ENCODE data around the gene CCP110.

DNA sequence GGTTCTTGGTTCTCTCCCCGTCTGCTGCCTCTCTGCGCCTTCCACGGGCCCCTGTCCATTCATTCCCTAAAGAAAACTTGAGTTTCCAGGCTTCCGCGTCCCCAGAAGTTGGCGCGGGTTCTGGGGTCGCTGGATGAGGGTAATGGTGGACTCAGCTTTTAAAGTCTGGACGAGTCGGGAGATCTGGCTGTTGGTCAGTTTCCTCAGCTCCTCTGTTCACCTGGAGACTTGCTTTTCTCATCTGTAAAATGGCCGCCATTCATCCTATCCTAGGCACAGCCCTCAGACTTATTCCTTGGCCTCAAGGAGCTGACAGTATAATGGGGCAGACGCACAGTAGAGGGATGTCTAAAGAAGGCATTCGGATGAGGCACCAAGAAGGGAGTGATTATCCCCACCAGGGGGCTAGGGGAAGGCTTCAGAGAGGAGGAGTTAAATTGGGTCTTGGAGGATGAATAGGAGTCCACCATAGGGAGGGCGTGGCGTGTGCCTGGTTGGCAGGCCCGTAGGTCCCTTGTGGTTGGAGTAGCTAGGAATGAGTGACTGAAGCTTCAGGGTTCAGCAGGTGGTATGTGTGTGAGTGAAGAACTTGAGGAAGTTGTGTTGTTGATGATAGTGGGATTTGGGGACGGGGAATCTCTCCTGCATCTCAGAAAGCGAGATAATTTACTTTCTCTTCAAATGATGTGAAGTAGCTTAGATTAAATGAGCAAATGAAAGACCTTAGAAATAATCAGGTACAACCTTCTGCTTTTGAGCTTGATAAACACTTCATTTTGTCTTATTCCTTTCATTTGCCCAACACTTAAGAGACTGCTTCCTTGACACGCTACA is 32.4 kb downstream of the CCP110 start:
- TF ChIP-seq, protein P1, sequence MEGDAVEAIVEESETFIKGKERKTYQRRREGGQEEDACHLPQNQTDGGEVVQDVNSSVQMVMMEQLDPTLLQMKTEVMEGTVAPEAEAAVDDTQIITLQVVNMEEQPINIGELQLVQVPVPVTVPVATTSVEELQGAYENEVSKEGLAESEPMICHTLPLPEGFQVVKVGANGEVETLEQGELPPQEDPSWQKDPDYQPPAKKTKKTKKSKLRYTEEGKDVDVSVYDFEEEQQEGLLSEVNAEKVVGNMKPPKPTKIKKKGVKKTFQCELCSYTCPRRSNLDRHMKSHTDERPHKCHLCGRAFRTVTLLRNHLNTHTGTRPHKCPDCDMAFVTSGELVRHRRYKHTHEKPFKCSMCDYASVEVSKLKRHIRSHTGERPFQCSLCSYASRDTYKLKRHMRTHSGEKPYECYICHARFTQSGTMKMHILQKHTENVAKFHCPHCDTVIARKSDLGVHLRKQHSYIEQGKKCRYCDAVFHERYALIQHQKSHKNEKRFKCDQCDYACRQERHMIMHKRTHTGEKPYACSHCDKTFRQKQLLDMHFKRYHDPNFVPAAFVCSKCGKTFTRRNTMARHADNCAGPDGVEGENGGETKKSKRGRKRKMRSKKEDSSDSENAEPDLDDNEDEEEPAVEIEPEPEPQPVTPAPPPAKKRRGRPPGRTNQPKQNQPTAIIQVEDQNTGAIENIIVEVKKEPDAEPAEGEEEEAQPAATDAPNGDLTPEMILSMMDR (IDR thresholded peaks at IDR 0.05): no peak
- no peak for TF ChIP-seq POLR2AphosphoS5 (IDR thresholded peaks at IDR 0.05)

All from transverse colon (tissue), 4 donors.